Measurements from ENCODE around the gene IFNG-AS1. TPM values are rescaled to one million over a fixed set of nuclear protein-coding genes. Genes with fewer than 3 reads are reported as not detected.

IFNG-AS1 gene
- total and polyA plus RNA-seq, 7 experiments from 2014 or later = 0.17 to 2.4 (median 1.5) TPM

Other genes with a start within 250 kb of the IFNG-AS1 start
- gene IFNG, start 170.3 kb downstream of the IFNG-AS1 start, total RNA-seq = 10 to 100 TPM in 2 of 5 experiments, 1 to 10 TPM in 1, under 1 TPM in 2; 0.38 to 52.6 (median 1.1) TPM
- gene IFNG, start 170.3 kb downstream of the IFNG-AS1 start, polyA plus RNA-seq = not detected
- gene IL26, start 236.4 kb downstream of the IFNG-AS1 start, total RNA-seq = 1 to 10 TPM in 1 of 5 experiments, not detected in 4; 4.5 TPM
- not detected for gene IL26, start 236.4 kb downstream of the IFNG-AS1 start, polyA plus RNA-seq